PFSK-1 (cell line): Measurements from ENCODE around the gene CDC42.

ENCODE experiments used
- FOXP2 ChIP-seq: optimal IDR thresholded peaks from 2 replicates; pipeline ENCODE3; 2011; ENCODE audit warnings: borderline replicate concordance, control low read depth, inconsistent platforms; ENCODE audit not compliant: insufficient read depth; ENCODE audit errors: extremely low read length, extremely low read depth
- POLR2AphosphoS5 ChIP-seq: IDR thresholded peaks from 2 replicates; pipeline ENCODE4 v1.6.1; 2012; ENCODE audit warnings: low read depth, mild to moderate bottlenecking, control low read depth, low read length, moderate library complexity
- REST ChIP-seq, 2 experiments: IDR thresholded peaks; 2 replicates each; pipeline versions ENCODE4 v1.6.1 to v1.8.0; 2011 to 2012; ENCODE audit warnings: low read depth in 2 of 2, low read length in 2 of 2, control low read depth in 1 of 2, inconsistent platforms in 1 of 2, mild to moderate bottlenecking in 1 of 2, moderate library complexity in 1 of 2; ENCODE audit not compliant: insufficient read depth in 1 of 2
- SIN3A ChIP-seq: IDR thresholded peaks from 2 replicates; pipeline ENCODE4 v1.6.1; 2012; ENCODE audit warnings: mild to moderate bottlenecking, low read length, moderate library complexity, borderline replicate concordance; ENCODE audit not compliant: insufficient read depth
- TAF1 ChIP-seq: IDR thresholded peaks from 2 replicates; pipeline ENCODE4 v1.6.1; 2012; ENCODE audit warnings: low read length, control low read depth, borderline replicate concordance; ENCODE audit not compliant: insufficient read depth

GRCh38 chr1:22114083-22115012, 61.8 kb downstream of the CDC42 start:
- TF ChIP-seq POLR2AphosphoS5 (no peak; the same call in none of the 2 replicates), TAF1 (no peak), REST (IDR thresholded peaks at IDR 0.05; ENCODE audit: insufficient read depth in 1 of 2, low read depth in 2 of 2, low read length in 2 of 2) (0 out of 4 replicates have a peak, but pooled peaks of 1 of the 2 experiments have one; percentile 24), SIN3A (peak; percentile 59; the same call in 1 of the 2 replicates), FOXP2 (peak; percentile 54)
